ENCODE data around the gene CDH13.
A peak's percentile ranks its signal among the peaks of the same experiment; 100 is the strongest.

The CDH13 gene

DNA sequence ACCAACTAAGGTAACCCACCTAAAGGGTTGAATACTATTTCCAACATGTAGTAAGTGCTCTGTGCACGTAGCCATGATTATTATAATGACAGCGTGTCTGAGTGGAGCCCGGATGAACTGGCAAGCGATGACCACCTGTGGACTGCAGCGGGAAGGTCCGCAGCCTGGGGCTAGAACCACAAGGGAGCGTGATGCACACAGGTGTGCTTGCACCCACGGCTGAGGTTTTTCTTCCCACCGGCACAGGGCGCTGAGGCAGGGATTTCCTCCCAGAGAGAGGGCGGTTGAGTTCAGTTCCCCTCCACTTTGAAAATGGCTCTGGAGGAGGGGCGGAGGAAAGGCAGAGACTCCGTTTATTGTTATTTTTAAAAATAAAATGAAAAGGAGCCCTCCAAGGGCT is 959.3 kb downstream of the CDH13 start:
- H3K27me3 ChIP-seq (ENCODE audit: insufficient read depth, poor library complexity, severe bottlenecking): no peaks in the 10 kb centered on the region
- H3K4me3 ChIP-seq (ENCODE audit: severe bottlenecking): no peak overlapping the region
- H3K9me3 ChIP-seq (ENCODE audit: severe bottlenecking): no peaks in the 10 kb centered on the region
- TF ChIP-seq, protein P1, sequence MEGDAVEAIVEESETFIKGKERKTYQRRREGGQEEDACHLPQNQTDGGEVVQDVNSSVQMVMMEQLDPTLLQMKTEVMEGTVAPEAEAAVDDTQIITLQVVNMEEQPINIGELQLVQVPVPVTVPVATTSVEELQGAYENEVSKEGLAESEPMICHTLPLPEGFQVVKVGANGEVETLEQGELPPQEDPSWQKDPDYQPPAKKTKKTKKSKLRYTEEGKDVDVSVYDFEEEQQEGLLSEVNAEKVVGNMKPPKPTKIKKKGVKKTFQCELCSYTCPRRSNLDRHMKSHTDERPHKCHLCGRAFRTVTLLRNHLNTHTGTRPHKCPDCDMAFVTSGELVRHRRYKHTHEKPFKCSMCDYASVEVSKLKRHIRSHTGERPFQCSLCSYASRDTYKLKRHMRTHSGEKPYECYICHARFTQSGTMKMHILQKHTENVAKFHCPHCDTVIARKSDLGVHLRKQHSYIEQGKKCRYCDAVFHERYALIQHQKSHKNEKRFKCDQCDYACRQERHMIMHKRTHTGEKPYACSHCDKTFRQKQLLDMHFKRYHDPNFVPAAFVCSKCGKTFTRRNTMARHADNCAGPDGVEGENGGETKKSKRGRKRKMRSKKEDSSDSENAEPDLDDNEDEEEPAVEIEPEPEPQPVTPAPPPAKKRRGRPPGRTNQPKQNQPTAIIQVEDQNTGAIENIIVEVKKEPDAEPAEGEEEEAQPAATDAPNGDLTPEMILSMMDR (IDR thresholded peaks at IDR 0.05; ENCODE audit: poor library complexity, severe bottlenecking): no peak
- H3K27ac ChIP-seq (ENCODE audit: poor library complexity, severe bottlenecking): no peak overlapping the region
- DNase-seq (ENCODE audit: low spot score): no peak
- no peaks in the 10 kb centered on the region for H3K36me3 ChIP-seq (ENCODE audit: low read depth)
- no peaks in the 10 kb centered on the region for H3K4me1 ChIP-seq (ENCODE audit: insufficient read depth, poor library complexity, severe bottlenecking)
- ATAC-seq (ENCODE audit: low read depth): no peak

DNA sequence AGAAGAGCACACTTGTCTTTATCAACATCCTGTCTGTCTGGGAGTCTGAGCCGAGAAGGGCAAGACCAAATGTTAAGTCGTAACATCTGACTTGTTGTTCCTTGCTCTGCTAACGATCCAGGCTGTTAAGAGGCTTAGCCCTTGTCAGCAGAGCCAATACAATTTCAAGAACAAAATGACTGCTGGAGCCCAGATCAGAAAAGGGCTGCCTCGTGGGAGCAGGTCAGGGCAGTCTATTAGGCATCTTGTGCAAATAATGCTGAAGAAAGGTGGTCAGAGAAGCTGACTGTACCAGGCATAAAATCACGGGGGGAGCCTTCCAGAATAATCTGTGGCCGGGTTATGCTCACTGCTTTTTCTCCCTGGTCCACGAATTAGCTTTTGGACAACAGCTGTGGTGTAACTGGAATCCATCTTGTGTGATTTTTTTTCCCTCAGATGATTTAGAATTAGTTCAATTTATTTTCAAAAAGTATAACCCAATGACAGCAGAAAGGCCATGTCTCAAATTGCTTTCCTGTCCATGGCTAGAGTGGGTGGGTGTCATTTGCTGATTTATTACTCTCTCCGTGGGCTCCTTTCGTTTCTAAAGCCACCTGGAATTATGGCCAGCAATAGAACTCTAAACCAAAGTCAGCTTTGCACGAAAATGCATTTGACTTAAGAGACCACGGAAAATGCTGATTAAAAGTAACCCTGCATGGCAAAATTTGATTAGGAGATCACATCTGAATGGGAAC is 959.9 kb downstream of the CDH13 start:
- H3K27ac ChIP-seq (ENCODE audit: poor library complexity, severe bottlenecking): no peak overlapping the region
- TF ChIP-seq, protein P1 (IDR thresholded peaks at IDR 0.05; ENCODE audit: poor library complexity, severe bottlenecking): no peak
- DNase-seq (ENCODE audit: low spot score) (no peak), ATAC-seq (ENCODE audit: low read depth) (no peak)
- H3K4me1 ChIP-seq (ENCODE audit: insufficient read depth, poor library complexity, severe bottlenecking): no peaks in the 10 kb centered on the region
- H3K4me3 ChIP-seq (ENCODE audit: severe bottlenecking): no peak overlapping the region
- H3K9me3 ChIP-seq (ENCODE audit: severe bottlenecking): no peaks in the 10 kb centered on the region
- no peaks in the 10 kb centered on the region for H3K36me3 ChIP-seq (ENCODE audit: low read depth)
- no peaks in the 10 kb centered on the region for H3K27me3 ChIP-seq (ENCODE audit: insufficient read depth, poor library complexity, severe bottlenecking)

DNA sequence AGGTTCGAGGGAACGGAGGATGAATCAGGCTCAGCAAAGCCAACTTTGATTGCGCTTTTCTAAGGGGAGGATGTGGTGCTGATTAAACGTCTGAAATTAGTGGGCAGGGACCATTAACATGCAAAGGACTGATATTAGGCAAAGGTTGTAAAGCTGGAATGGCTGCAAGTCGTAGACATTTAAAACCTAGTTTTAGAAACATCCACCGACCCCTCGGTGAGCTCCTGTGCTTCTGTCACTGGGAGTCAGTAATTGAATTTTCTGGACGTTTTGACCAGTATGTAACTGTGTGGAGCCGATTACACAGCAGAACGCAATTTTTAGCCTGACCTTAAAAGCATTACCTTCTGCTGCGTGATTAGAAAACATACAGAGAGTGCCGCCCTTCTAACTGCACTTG is 960.4 kb downstream of the CDH13 start:
- no peaks in the 10 kb centered on the region for H3K4me1 ChIP-seq (ENCODE audit: insufficient read depth, poor library complexity, severe bottlenecking)
- no peak for DNase-seq (ENCODE audit: low spot score)
- H3K4me3 ChIP-seq (ENCODE audit: severe bottlenecking): no peak overlapping the region
- no peak for ATAC-seq (ENCODE audit: low read depth)
- TF ChIP-seq, protein P1 (IDR thresholded peaks at IDR 0.05; ENCODE audit: poor library complexity, severe bottlenecking): no peak
- H3K27ac ChIP-seq (ENCODE audit: poor library complexity, severe bottlenecking): no peak overlapping the region
- no peaks in the 10 kb centered on the region for H3K27me3 ChIP-seq (ENCODE audit: insufficient read depth, poor library complexity, severe bottlenecking)
- no peaks in the 10 kb centered on the region for H3K9me3 ChIP-seq (ENCODE audit: severe bottlenecking)
- no peaks in the 10 kb centered on the region for H3K36me3 ChIP-seq (ENCODE audit: low read depth)

DNA sequence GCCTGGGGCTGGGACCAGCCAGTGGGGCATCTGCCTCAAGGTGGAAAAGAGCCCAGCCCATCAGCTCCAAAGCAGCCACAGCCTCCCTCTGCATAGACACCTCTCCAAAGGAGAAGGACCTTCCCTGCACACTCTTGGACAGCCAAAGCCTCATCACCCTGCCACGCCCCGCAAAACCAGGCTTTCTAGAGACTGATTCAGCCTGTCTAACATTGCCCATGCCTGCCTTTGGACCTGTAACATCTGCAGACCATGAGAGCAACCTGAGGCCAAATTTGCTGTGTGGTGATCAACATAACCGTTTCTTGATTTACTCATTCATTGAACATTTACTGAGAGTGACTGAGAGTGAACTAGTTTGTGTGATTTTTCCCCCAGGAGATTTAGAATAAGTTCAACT is 961.3 kb downstream of the CDH13 start:
- TF ChIP-seq, protein P1 (IDR thresholded peaks at IDR 0.05; ENCODE audit: poor library complexity, severe bottlenecking): no peak
- Histone ChIP-seq H3K36me3 (ENCODE audit: low read depth) (no peaks in the 10 kb centered on the region), H3K4me3 (ENCODE audit: severe bottlenecking) (no peak overlapping the region), H3K27ac (ENCODE audit: poor library complexity, severe bottlenecking) (no peak overlapping the region), H3K9me3 (ENCODE audit: severe bottlenecking) (no peaks in the 10 kb centered on the region), H3K27me3 (ENCODE audit: insufficient read depth, poor library complexity, severe bottlenecking) (no peaks in the 10 kb centered on the region), H3K4me1 (ENCODE audit: insufficient read depth, poor library complexity, severe bottlenecking) (no peaks in the 10 kb centered on the region)
- no peak for DNase-seq (ENCODE audit: low spot score)
- ATAC-seq (ENCODE audit: low read depth): peak; percentile 40; the same call in 1 of the 3 replicates

DNA sequence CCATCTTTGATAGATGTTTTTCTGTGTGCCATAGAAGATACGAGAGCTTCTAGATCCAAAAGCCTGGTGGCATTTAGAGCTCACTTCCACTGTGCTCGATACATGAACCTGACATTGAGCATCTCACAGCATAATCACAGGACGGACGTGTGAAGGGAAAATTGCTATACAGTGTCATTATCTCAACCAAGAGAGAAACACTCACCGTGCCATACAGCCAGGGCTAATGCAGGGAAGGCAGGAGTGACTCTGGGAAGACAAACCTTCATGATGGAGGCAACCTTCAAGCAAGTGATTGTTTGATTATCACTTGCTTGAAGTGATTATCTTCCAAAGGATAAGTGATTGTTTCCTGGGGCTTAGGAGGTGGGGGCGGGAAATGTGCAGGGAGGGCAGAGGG is 962.8 kb downstream of the CDH13 start:
- TF ChIP-seq, protein P1 (IDR thresholded peaks at IDR 0.05; ENCODE audit: poor library complexity, severe bottlenecking): no peak
- no peak overlapping the region for H3K4me3 ChIP-seq (ENCODE audit: severe bottlenecking)
- DNase-seq (ENCODE audit: low spot score) (no peak), ATAC-seq (ENCODE audit: low read depth) (no peak)
- no peaks in the 10 kb centered on the region for H3K9me3 ChIP-seq (ENCODE audit: severe bottlenecking)
- H3K4me1 ChIP-seq (ENCODE audit: insufficient read depth, poor library complexity, severe bottlenecking): no peaks in the 10 kb centered on the region
- no peaks in the 10 kb centered on the region for H3K36me3 ChIP-seq (ENCODE audit: low read depth)
- H3K27me3 ChIP-seq (ENCODE audit: insufficient read depth, poor library complexity, severe bottlenecking): no peaks in the 10 kb centered on the region
- no peak overlapping the region for H3K27ac ChIP-seq (ENCODE audit: poor library complexity, severe bottlenecking)

Data from RWPE2 (cell line).